ENCODE measurements around the gene MAP4K3.

The MAP4K3 gene

GRCh38 chr2:39244241-39244862 lies 192.7 kb downstream of the MAP4K3 start:
- DNase-seq (ENCODE audit: low read depth, low spot score): peak; percentile 34

GRCh38 chr2:39243469-39244123 lies 193.5 kb downstream of the MAP4K3 start, which contains the start of gene CDKL4:
Gene CDKL4 (minus strand): TSS chr2:39243970.
- peak; percentile 53 for DNase-seq (ENCODE audit: low read depth, low spot score)

GRCh38 chr2:39241588-39241987 lies 195.5 kb downstream of the MAP4K3 start:
- no peak for DNase-seq (ENCODE audit: low read depth, low spot score)

- DNase-seq (ENCODE audit: low read depth, low spot score): no peak
Measured at GRCh38 chr2:39240758-39241157, 196.3 kb downstream of the MAP4K3 start.

- no peak for DNase-seq (ENCODE audit: low read depth, low spot score)
Measured at GRCh38 chr2:39234754-39235153, 202.3 kb downstream of the MAP4K3 start.

- DNase-seq (ENCODE audit: low read depth, low spot score): no peak
Measured at GRCh38 chr2:39232141-39232540, 204.9 kb downstream of the MAP4K3 start.

- no peak for DNase-seq (ENCODE audit: low read depth, low spot score)
Measured at GRCh38 chr2:39228413-39229209, 208.5 kb downstream of the MAP4K3 start.

- DNase-seq (ENCODE audit: low read depth, low spot score): peak; percentile 51
Measured at GRCh38 chr2:39227628-39228412, 209.3 kb downstream of the MAP4K3 start.

- DNase-seq (ENCODE audit: low read depth, low spot score): no peak
Measured at GRCh38 chr2:39225567-39225966, 211.5 kb downstream of the MAP4K3 start.

- no peak for DNase-seq (ENCODE audit: low read depth, low spot score)
Measured at GRCh38 chr2:39223909-39224308, 213.2 kb downstream of the MAP4K3 start.

GRCh38 chr2:39221459-39221858 lies 215.6 kb downstream of the MAP4K3 start:
- no peak for DNase-seq (ENCODE audit: low read depth, low spot score)

GRCh38 chr2:39220136-39220535 lies 216.9 kb downstream of the MAP4K3 start:
- DNase-seq (ENCODE audit: low read depth, low spot score): no peak

GRCh38 chr2:39218391-39218790 lies 218.7 kb downstream of the MAP4K3 start:
- DNase-seq (ENCODE audit: low read depth, low spot score): no peak

GRCh38 chr2:39217192-39217550 lies 219.9 kb downstream of the MAP4K3 start:
- DNase-seq (ENCODE audit: low read depth, low spot score): no peak

GRCh38 chr2:39216346-39217191 lies 220.5 kb downstream of the MAP4K3 start:
- no peak for DNase-seq (ENCODE audit: low read depth, low spot score)

GRCh38 chr2:39215545-39215944 lies 221.5 kb downstream of the MAP4K3 start:
- no peak for DNase-seq (ENCODE audit: low read depth, low spot score)

- no peak for DNase-seq (ENCODE audit: low read depth, low spot score)
Measured at GRCh38 chr2:39213015-39213414, 224.1 kb downstream of the MAP4K3 start.

- no peak for DNase-seq (ENCODE audit: low read depth, low spot score)
Measured at GRCh38 chr2:39210846-39211245, 226.2 kb downstream of the MAP4K3 start.

- DNase-seq (ENCODE audit: low read depth, low spot score): no peak
Measured at GRCh38 chr2:39203382-39203781, 233.7 kb downstream of the MAP4K3 start.

- DNase-seq (ENCODE audit: low read depth, low spot score): no peak
Measured at GRCh38 chr2:39202639-39203369, 234.3 kb downstream of the MAP4K3 start.

Measured in ELF-1 (cell line).